GF-D8 (cell line): Measurements from ENCODE around the gene NEU3.
"Not testable (repeated sequence)": the region's sequence is repeated elsewhere in the genome, so short reads cannot be mapped to it uniquely, and the experiment has no call there.

Experiments
- DNase-seq: peaks from one replicate; lab custom pipeline; 2025; lab: John Stamatoyannopoulos, UW

NEU3 gene

DNA sequence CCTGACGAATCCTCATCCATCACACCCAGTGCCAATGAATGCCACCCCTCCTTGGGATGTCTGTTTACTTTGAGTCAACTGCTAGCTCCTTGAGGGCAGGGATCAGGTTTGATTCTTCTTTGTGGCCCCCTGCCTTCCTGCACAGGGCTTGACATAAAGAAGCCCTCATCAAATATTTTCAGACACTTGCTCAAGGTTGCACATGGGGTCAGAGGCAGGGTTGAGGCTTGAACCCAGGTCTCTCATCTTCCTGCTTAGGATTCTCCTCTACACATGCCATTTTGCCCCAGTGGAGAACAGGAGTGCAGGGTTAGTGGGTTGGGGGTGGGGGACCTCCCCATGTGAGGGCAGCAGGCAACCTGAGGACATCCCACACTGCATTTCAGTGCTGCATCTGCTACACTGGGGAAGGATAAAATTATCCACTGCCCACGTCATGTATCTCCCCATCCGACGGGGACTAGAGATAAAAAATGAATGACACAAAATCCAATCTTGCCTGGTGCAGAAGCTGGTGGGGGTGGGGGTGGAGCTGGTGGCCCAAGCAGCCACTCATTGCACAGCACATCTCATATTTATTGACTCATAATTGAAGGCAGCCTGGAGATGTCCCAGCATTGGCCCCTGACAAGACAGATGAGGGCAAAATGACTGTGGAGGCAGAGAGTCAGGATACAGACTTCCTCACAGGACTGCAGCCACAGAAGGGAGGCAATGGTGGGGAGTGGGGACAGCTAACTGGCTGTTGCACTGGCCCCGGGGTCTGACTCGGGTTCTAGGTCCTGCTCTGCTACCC lies 41.3 kb downstream of the NEU3 start:
- DNase-seq = no peak

DNA sequence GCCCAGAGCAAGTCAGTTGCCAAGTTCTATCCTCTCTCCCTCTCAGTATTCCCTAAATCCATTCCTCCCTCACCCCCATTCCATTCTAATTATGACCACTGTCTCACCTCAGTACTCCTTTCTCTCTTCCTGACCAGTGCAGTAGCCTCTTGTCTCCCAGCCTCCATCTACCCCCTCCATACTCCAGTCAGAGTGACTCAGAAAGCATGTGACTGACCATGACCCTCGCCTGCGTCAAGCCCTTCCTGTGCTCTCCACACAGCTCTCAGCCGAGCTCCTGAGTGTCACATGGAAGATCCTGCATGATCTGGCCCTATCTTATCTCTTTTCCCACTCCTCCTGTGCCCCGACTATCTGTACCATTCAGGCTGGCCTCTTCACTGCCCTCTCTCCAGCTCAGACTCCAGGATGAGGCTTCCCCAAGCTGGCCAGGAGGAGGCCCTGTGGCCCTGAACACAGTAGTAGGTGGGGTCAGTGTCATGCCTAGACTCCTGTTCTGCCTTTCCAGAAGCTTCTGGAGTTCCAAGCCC lies 42.6 kb downstream of the NEU3 start:
- DNase-seq = no peak

DNA sequence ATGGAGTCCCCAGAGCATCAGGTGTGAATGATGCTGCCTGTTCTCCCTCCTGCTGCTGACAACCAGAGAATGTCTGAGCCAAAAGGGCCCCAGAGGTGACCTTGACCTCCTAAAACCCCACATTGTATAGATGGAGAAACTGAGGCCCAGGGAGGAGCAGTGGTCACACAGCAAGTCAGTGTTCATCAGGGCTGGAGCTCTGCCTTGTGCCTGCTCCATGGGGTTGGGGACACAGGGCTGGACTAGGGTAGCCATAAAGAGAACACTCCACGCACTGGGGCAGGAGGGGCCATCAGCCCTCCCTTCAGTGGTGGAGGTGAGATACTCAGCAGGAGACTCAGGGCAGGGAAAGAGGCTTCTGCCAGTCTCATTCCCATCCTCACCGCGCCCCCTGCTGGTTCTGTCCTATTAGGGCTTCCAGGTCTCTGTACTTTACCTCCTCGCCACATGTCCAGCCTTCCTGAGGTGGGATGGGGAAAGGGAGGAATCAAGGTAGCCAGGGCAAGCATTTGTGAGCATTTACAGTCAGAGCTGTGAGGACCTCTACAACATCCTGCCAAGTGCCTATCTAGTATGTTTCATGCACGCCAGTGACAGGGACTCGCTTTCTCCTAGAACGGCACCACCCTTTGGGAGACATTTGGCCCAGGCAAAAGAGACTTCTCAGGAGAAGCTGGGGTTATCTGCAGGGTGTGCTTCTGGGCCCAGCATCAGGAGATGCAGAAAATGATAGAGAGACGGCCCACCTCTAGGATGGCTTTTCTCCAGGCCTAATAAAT lies 43.2 kb downstream of the NEU3 start:
- DNase-seq = no peak

DNA sequence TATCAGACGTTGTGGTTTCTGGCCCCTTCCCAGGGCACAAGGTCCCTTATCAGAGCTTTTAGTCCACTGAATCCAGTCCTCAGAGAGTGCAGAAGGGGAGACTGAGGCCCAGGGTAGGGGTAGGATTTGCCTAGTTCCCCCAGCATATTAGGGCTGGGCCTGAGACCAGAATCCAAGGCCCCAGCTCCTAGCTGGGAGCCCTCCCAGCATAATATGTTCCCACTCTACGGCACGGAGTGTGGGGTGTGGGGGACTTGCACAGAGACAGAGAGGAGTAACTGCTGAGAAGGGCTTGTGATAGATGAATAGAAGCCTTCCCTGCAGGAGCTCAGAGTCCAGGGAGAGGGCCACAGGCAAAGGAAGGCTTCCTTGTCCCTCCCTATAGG lies 43.8 kb downstream of the NEU3 start:
- DNase-seq = no peak

DNA sequence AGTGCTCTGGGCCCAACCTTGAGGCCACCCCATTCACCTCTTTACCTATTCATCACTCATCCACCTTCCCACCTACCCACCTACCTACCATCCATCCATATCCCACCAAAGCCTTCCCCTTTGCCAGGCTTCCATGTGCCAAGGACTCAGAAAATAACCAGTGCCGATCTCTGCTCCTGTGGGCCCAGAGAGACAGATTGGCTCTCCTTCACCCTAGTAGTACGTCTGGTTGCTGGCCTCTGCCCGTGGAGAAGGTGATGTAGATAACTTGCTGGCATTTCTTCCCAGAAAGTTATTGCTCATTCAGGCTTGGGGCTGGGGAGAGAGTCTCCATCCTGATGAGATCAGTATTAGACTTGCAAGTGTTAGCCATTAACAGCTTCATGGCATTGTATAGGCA lies 45.2 kb downstream of the NEU3 start:
- DNase-seq = no peak

DNA sequence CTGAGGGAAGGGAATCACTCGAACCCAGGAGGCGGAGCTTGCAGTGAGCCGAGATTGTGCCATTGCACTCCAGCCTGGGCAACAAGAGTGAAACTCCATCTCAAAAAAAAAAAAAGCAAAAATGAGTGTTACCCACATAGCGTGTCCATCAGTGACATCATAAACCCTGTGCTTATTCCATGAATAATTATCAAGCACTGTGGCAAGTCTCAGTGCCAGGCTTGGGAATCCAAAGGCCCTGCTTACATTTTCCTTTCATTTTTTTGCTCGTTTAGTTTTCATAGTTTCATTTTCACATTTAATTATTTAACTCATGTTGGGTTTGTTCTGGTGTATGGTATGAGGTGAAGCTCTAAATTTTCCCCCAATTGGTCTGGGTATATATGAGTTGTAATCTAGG lies 46.5 kb downstream of the NEU3 start:
- no peak for DNase-seq

DNA sequence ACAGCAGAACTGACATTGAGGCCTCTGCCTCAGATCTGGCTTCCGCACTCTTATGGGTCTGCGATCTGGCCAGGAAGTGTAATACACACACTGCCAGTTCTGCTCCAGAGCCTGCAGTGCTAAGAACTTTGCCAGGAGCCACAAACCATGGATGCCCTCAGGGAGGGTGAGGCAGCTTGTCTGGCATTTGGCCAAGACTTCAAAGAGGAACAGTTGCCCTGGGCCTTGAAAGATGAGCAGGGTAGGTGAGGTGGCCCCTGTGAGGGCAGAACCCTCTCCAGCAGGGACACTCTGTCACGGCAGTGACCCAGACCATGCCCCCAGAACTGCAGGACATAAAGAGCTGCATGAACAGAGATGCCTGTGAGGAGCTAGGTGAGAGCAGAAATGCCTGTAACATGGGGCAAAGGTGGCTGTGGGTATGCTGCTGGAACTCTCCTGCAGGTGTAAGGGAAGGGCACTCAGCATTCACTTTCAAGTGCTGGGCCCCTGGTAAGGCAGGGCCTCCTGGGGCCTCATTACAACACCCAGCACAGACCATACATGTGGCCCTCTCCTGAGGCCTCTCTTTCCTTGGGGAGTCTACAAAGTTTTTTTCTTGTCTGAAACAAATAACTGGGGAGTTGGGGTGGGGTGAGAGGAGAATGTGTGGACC lies 47.3 kb downstream of the NEU3 start:
- DNase-seq = no peak

DNA sequence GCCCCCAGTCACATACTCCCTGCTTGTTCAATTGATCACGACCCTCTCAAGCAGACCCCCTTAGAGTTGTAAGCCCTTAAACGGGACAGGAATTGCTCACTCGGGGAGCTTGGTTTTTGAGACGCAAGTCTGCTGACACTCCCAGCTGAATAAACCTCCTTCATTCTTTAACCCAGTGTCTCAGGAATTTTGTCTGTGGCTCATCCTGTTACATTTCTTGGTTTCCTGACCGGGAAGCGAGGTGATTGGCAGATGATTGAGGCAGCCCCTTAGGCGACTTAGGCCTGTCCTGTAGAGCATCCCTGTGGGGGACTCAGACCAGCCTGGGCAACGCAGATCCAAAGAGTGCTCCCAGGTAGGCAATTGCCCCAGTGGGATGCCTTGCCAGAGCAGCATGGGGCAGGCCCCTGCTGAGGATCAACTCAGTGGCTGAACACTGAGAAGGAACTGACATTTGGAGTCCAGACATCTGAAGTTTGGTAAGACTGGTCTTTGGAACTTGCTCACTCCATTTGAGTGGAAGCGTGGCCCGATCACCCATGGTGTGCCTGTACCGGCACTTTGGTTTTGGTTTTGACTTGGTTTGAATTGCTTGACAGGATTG lies 51.5 kb downstream of the NEU3 start:
- no peak for DNase-seq

DNA sequence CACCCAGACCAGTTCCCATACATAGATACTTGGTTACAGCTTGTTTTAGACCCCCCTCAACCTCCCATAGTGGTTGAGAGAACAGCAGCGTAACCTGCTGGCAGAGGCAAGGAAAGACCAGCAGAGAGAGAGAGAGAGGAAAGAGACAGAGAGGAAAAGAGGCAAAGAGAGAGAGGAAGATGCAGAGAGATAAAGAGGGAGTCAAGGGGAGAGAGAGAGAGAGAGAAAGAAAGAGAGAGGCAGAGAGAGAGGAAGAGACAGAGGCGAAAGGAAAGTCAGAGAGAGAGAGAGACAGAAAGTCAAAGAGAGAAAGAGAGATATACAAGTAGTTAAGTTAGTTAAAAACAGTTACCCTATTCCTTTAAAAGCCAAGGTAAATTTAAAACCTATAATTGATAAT lies 52.5 kb downstream of the NEU3 start:
- no peak for DNase-seq

DNA sequence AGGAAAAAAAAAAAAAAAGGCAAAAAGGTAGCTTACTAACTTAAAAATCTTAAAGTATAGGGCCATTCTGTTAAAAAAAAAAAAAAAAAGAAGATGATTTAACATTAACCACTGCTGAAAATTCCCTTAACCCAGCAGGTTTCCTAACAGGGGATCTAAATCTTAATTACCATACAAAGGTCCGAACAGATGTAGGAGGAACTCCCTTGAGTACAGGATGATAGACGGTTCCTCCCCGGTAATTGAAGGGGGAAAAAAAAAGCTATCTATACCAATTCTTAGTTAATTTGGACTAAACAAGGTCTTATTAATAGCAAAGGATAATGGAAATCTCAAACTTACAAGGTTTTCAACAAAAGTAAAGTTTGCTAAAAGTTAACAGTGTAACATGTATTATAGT lies 53.1 kb downstream of the NEU3 start:
- DNase-seq = not testable (repeated sequence)

DNA sequence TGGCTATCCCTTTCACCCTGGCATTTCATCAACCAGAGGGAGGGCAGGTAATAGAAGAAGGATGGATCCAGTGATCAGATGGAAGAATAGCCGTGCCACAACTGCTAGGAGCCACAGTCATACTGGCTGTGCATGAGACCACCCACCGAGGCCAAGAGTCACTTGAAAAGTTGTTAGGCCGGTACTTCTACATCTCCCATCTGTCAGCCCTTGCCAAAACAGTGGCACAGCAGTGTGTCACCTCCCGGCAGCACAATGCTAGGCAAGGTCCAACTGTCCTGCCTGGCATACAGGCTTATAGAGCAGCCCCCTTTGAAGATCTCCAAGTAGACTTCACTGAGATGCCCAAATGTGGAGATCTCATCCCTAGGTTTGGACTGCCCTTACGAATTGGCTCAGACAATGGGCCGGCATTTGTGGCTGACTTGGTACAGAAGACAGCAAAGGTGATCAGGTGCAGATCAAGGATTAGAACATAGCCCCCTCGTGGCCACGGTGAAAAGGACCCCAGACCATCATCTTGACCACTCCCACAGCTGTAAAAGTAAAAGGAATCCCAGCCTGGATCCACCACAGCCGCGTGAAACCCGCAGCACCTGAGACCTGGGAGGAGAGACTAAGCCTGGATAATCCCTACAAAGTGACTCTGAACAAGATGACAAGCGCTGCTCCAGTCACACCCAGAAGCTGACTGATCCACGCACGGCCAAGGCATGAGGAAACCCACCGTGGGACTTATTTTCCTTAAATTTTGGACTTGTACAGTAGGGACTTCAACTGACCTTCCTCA lies 55.8 kb downstream of the NEU3 start:
- DNase-seq = not testable (repeated sequence)

DNA sequence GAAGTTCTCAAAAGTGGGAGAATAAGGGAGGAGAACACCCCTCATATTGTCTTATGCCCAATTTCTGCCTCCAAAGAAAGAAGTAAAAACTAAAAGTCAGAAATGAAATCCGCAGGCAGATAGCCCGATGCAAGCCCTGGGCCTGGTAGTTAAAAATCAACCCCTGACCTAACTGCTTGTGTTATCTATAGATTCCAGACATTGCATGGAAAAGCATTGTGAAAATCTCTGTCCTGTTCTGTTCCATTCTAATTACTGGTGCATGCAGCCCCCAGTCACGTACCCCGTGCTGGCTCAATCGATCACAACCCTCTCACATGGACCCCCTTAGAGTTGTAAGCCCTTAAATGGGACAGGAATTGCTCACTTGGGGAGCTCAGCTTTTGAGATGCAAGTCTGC lies 57.9 kb downstream of the NEU3 start:
- not testable (repeated sequence) for DNase-seq

DNA sequence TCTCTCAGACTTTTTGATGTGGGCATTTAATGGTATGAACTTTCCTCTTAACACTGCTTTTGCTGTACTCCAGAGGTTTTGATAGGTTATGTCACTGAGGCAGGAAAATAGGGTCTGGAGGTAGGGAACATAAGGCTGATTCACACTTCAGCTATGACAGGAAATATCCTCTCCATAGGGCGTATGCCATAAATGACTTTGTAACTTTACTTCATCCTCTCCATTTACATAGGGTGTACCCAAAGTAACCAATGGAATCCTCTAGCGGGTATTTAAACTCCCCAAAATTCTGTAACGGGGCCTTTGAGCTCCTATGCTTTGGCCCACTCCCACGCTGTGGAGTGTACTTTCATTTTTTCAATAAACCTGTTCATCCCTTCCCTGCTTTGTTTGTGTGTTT lies 58.5 kb downstream of the NEU3 start:
- DNase-seq = no peak

DNA sequence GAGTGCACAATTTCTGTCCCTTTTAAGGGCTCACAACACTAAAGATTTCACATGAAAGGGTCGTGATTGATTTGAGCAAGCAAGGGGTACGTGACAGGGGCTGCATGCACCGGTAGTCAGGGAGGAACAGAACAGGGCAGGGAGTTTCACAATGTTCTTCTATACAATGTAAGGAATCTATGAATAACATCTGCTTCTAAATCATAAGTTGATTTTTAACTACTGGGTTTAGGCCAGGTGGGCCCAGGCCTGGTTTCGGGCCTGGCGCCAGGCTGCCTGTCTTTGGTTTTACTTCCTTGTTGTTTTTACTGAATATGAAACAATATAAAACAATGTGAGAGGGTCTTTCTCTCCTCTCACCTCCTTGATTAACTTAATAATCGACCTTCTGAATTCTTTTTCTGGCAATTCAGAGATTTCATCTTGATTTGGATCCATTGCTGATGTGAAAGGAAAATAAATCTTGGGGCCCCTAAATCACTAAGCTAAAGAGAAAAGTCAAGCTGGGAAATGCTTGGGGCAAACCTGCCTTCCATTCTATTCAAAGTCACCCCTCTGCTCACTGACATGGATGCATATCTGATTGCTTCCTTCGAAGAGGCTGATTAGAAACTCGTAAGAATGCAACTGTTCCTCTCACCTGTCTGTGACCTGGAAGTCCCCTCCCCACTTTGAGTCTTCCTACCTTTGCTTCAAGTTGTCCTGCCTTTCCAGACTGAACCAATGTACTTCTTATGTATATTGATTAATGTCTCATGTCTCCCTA lies 61.0 kb downstream of the NEU3 start:
- not testable (repeated sequence) for DNase-seq

DNA sequence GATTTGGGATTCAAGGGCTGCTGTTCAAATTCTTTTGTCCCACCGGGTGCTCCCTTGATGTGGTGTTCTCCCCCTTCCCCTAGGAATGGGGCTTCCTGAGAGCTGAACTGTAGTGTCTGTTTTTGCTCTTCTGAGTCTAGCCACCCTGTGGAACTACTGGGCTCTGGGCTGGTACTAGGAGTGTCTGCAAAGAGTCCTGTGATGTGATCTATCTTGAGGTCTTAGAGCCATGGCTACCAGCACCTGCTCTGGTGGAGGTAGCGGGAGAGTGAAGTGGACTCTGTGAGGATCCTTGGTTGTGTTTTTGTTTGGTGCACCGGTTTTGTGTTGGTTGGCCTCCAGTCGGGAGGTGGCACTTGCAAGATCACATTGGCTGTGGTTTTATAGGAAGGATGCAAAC lies 61.8 kb downstream of the NEU3 start:
- no peak for DNase-seq

DNA sequence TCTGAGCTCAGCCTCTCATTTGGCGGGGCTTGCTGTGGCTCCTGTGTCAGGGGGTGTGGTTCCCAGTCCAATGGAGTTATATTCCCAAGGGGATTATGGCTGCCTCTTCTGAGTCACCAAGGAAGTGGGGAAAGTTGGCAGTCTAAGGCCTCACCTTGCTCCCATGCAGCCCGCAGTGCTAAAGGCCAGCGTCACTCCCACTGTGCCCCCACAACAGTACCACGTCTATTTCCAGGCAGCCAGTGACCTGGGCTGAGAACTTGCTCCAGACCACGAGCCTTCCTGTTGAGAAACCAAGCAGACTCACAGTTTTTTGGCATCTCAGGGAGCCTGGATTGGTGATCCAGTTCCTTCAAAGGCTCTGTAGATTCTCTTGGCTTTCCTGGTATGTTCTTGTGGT lies 62.3 kb downstream of the NEU3 start:
- DNase-seq = no peak

DNA sequence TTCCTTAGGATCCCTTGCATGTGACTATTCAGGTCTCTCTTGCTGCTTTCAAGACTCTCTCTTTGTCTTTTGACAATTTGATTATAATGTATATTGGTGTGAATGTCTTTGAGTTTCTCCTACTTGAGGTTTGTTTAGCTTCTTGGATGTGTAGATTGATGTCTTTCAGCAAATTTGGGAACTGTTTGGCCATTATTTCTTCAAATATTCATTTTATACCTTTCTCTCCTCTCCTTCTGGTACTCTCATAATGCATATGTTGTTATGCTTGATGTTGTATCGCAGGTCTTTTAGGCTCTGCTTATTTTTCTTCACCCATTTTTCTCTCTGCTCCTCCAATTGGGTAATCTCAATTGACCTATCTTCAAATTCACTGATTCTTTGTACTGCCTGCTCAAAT lies 63.7 kb downstream of the NEU3 start:
- no peak for DNase-seq

DNA sequence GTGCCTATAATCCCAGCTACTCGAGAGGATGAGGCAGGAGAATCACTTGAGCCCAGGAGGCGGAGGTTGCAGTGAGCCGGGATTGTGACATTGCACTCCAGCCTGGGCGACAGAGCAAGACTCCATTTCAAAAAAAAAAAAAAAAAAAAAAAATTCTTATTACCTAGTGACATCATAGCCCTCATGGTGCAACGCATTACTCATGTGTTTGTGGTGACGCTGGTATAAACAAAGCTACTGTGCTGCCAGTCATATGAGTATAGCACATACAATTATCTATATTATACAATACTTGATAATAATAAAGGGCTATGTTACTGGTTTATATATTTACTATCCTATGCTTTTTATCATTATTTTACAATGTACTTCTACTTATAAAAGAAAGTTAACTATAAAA lies 66.8 kb downstream of the NEU3 start:
- DNase-seq = no peak

DNA sequence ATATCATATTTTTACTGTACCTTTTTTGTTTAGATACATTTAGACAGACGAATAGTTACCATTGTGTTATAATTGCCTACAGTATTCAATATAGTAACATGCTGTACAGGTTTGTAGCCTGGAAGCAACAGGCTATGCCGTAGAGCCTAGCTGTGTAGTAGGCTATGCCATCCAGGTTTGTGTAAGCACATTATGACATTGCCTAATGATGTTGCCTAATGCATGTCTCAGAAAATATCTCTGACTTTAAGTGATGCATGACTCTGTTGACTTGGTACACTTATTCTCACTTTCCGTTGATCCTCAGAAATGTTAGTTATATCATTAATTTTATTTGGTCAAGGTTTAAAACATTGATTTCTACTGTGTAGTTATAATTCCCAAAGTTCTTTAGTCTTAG lies 68.1 kb downstream of the NEU3 start:
- no peak for DNase-seq

DNA sequence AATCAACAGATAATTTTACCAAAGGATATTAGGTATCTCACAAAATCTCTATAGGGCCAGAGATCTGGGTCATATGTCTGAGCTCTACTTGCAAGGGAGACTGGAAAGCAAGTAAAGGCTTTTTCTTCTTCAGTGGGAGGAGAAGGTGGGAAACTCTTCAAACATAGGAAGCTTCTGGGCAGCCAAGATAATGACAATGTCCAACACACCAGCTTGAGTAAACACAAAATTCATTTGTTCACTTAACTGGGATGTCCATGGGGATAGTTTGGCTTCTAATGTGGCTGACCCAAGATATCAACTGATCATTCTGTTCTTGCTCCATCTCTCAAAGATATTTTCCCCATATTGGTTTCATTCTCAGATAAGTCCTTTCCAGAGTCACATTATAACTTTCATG lies 70.6 kb downstream of the NEU3 start:
- DNase-seq = no peak
